ENCODE measurements around the gene SHISA9. TPM values are rescaled to one million over a fixed set of nuclear protein-coding genes. Genes with fewer than 3 reads are reported as not detected.
"Not testable (repeated sequence)": the region's sequence is repeated elsewhere in the genome, so short reads cannot be mapped to it uniquely, and the experiment has no call there.

The SHISA9 gene
- total RNA-seq, 1 donor from 2014 or later, result not detected

GRCh38 chr16:12920739-12921138 is 19.3 kb downstream of the SHISA9 start:
- H3K36me3 ChIP-seq, result no peaks in the 10 kb centered on the region
- H3K9me3 ChIP-seq, result no peaks in the 10 kb centered on the region
- H3K27me3 ChIP-seq, result peaks cover 8% of the 10 kb centered on the region
- intact Hi-C loops (cut with DNase I), result no loop called here
- ATAC-seq (no peak), DNase-seq (no peak)
- H3K4me3 ChIP-seq, result no peak overlapping the region
- TF ChIP-seq, protein P1, sequence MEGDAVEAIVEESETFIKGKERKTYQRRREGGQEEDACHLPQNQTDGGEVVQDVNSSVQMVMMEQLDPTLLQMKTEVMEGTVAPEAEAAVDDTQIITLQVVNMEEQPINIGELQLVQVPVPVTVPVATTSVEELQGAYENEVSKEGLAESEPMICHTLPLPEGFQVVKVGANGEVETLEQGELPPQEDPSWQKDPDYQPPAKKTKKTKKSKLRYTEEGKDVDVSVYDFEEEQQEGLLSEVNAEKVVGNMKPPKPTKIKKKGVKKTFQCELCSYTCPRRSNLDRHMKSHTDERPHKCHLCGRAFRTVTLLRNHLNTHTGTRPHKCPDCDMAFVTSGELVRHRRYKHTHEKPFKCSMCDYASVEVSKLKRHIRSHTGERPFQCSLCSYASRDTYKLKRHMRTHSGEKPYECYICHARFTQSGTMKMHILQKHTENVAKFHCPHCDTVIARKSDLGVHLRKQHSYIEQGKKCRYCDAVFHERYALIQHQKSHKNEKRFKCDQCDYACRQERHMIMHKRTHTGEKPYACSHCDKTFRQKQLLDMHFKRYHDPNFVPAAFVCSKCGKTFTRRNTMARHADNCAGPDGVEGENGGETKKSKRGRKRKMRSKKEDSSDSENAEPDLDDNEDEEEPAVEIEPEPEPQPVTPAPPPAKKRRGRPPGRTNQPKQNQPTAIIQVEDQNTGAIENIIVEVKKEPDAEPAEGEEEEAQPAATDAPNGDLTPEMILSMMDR (IDR thresholded peaks at IDR 0.05), result no peak
- no peaks in the 10 kb centered on the region for H3K4me1 ChIP-seq
- H3K27ac ChIP-seq, result no peak overlapping the region

DNA sequence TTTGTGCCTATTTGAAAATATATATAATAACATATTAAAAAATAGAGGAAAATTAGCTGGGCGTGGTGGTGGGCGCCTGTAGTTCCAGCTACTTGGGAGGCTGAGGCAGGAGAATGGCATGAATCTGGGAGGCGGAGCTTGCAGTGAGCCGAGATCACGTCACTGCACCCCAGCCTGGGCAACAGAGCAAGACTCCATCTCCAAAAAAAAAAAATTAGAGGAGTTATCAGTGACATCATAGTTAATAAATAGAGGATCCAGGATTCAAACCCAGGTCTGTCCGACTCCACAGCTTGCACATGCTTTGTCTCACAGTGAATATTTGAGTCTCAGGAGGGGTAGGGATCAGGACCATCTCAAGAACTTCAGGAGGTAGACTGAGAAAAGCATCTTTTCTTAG is 22.2 kb downstream of the SHISA9 start:
- H3K27me3 ChIP-seq; H3K9me3 ChIP-seq; ATAC-seq; H3K27ac ChIP-seq; intact Hi-C loops (cut with DNase I); H3K36me3 ChIP-seq; H3K4me1 ChIP-seq; DNase-seq; H3K4me3 ChIP-seq: not testable (repeated sequence)

- Histone ChIP-seq H3K27me3 (peaks cover 4% of the 10 kb centered on the region), H3K4me1 (no peaks in the 10 kb centered on the region), H3K36me3 (no peaks in the 10 kb centered on the region), H3K4me3 (no peak overlapping the region), H3K9me3 (no peaks in the 10 kb centered on the region), H3K27ac (no peak overlapping the region)
- TF ChIP-seq, protein P1 (IDR thresholded peaks at IDR 0.05), result no peak
- ATAC-seq (no peak), DNase-seq (no peak)
- intact Hi-C loops (cut with DNase I), result no loop called here
Measured at GRCh38 chr16:12925026-12925800, 23.8 kb downstream of the SHISA9 start.

DNA sequence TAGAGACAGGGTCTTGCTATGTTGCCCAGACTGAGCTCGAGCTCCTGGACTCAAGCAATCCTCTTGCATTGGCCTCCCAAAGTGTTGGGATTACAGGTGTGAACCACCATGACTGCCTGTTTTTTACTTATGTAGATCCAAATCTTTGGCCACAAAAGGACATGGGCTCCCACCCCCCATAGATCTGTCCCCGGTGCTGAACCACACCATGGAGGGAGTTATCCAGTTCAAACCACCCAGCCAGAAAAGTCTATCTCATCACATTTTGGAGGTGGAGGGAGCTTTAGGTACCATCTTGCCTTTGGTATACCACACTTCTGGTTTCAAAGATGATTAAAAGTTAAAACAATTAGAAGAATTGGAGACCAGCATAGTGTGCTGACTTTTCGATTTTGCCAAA is 26.2 kb downstream of the SHISA9 start:
- Histone ChIP-seq H3K36me3 (no peaks in the 10 kb centered on the region), H3K27me3 (no peaks in the 10 kb centered on the region), H3K27ac (no peak overlapping the region), H3K9me3 (no peaks in the 10 kb centered on the region), H3K4me1 (no peaks in the 10 kb centered on the region), H3K4me3 (no peak overlapping the region)
- ATAC-seq (no peak), DNase-seq (no peak)
- TF ChIP-seq, protein P1 (IDR thresholded peaks at IDR 0.05), result no peak
- intact Hi-C loops (cut with DNase I), result no loop called here

- Histone ChIP-seq H3K36me3 (no peaks in the 10 kb centered on the region), H3K27ac (no peak overlapping the region), H3K4me1 (no peaks in the 10 kb centered on the region), H3K27me3 (no peaks in the 10 kb centered on the region), H3K4me3 (no peak overlapping the region), H3K9me3 (no peaks in the 10 kb centered on the region)
- TF ChIP-seq, protein P1 (IDR thresholded peaks at IDR 0.05), result no peak
- ATAC-seq (no peak), DNase-seq (no peak)
- intact Hi-C loops (cut with DNase I), result no loop called here
Measured at GRCh38 chr16:12930881-12931280, 29.5 kb downstream of the SHISA9 start.

- Histone ChIP-seq H3K4me1 (no peaks in the 10 kb centered on the region), H3K4me3 (no peak overlapping the region), H3K9me3 (no peaks in the 10 kb centered on the region), H3K27me3 (peaks cover 5% of the 10 kb centered on the region), H3K36me3 (no peaks in the 10 kb centered on the region), H3K27ac (no peak overlapping the region)
- intact Hi-C loops (cut with DNase I), result no loop called here
- no peak for ATAC-seq
- TF ChIP-seq, protein P1 (IDR thresholded peaks at IDR 0.05), result no peak
- no peak for DNase-seq
Measured at GRCh38 chr16:12936391-12936790, 35.0 kb downstream of the SHISA9 start.

Measured in upper lobe of right lung (tissue), 1 donor.